Natural killer cell (primary cell): ENCODE results near the gene CHST7. TPM values are rescaled to one million over a fixed set of nuclear protein-coding genes. Genes with fewer than 3 reads are reported as not detected.

ENCODE experiments used
- ATAC-seq, 3 donors: fragments of 150-1000 bp in 2 of 3; fragments of 200-7000 bp in 1 of 3; cut with Tn5 transposase; 1 replicate in 1 of 3; 2 replicates in 2 of 3; pipeline ENCODE4 v1.10.0; 2021; ENCODE audit warnings: mild to moderate bottlenecking in 2 of 3, moderate library complexity in 2 of 3
- DNase-seq, 2 donors: peaks; one replicate each; pipeline versions ENCODE4 v3.0.0 to v3.0.0-alpha.2; 2013 to 2021; ENCODE audit warnings: mixed read lengths in 1 of 2
- H3K27ac ChIP-seq: one replicate; pipeline ENCODE4 v1.5.1; 2013; ENCODE audit warnings: mild to moderate bottlenecking, low read length
- H3K27me3 ChIP-seq: one replicate; pipeline ENCODE4 v1.6.1; 2013; ENCODE audit warnings: low read length; ENCODE audit not compliant: control insufficient read depth, insufficient read depth
- H3K36me3 ChIP-seq: one replicate; pipeline ENCODE4 v1.6.1; 2013; ENCODE audit warnings: low read length; ENCODE audit not compliant: control insufficient read depth, insufficient read depth
- H3K4me1 ChIP-seq: one replicate; pipeline ENCODE4 v1.6.1; 2013; ENCODE audit warnings: low read length; ENCODE audit not compliant: control insufficient read depth, insufficient read depth
- H3K4me3 ChIP-seq: one replicate; pipeline ENCODE4 v1.5.1; 2013; ENCODE audit warnings: low read length
- H3K9me3 ChIP-seq: one replicate; pipeline ENCODE4 v1.6.1; 2013; ENCODE audit warnings: low read length; ENCODE audit not compliant: control insufficient read depth, insufficient read depth
- H3K27ac Mint-ChIP-seq, 2 donors: one replicate each; pipeline ENCODE4 v1.8.0; 2022; ENCODE audit warnings: mild to moderate bottlenecking in 2 of 2, mixed read lengths in 2 of 2, moderate library complexity in 1 of 2
- H3K27me3 Mint-ChIP-seq, 2 donors: one replicate each; pipeline ENCODE4 v1.8.0; 2022; ENCODE audit warnings: low read depth in 2 of 2, mixed read lengths in 2 of 2
- H3K36me3 Mint-ChIP-seq: one replicate; pipeline ENCODE4 v1.8.0; 2022; ENCODE audit warnings: mixed read lengths
- H3K4me1 Mint-ChIP-seq, 2 donors: one replicate each; pipeline ENCODE4 v1.8.0; 2022; ENCODE audit warnings: mixed read lengths in 2 of 2
- H3K4me3 Mint-ChIP-seq: one replicate; pipeline ENCODE4 v1.8.0; 2022; ENCODE audit warnings: mild to moderate bottlenecking, moderate library complexity, mixed read lengths
- H3K9me3 Mint-ChIP-seq, 2 donors: one replicate each; pipeline ENCODE4 v1.8.0; 2022; ENCODE audit warnings: mixed read lengths in 2 of 2
- WGBS: methylation state at CpG from one replicate; pipeline ENCODE4 v1.1.7; 2013; ENCODE audit warnings: missing lambda C conversion rate; ENCODE audit not compliant: insufficient coverage; 5-methylcytosine and 5-hydroxymethylcytosine counted together
- intact Hi-C: fragments of 100-400 bp; cut with micrococcal nuclease; formaldehyde crosslinking; loops from one replicate; pipeline ENCODE4 v1.14.2; 2022
- total RNA-seq, 4 donors: library from RNA; stranded (reverse); fragments of 120-200 nt in 1 of 4; gene quantifications; one replicate each; pipeline versions ENCODE4 v1.2.3 to v1.2.4, GENCODE V29; 2013 to 2022
- TF ChIP-seq, protein P1 (sequence below): fragments of 200-600 bp; IDR thresholded peaks from one replicate; pipeline ENCODE4 v1.8.0; 2022; ENCODE audit warnings: antibody characterized with exemption

The CHST7 gene
- total RNA-seq, 3 donors from 2014 or later (not counting 1 experiment from before 2014, with no cell fraction given), result 8.7 to 15.9 (median 11.8) TPM

DNA sequence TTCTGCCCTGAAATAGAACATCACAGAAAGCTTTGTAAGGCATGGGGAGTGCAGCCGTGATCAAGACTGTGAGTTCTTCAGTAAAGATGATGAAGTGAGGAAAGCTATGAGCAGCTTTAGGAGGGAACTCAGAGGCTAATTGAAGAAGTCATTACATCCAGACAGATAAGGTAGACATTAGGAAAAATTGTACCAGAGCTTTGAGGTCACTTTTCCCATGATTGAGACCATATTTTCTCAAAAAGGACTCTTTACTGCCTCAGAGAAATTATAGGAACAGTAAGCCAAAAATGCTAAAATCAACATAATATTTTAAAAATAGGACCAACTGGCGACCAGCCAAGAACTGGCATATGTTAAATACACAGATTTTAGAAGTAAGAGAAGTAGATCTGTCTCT lies 11.2 kb downstream of the CHST7 start:
- H3K36me3 Mint-ChIP-seq, result no peaks in the 10 kb centered on the region
- no peak overlapping the region for H3K4me3 Mint-ChIP-seq
- ATAC-seq (no peak), DNase-seq (no peak)
- H3K27ac ChIP-seq, result no peak overlapping the region
- no peaks in the 10 kb centered on the region for H3K9me3 ChIP-seq
- H3K4me1 ChIP-seq, result peaks cover 9% of the 10 kb centered on the region
- TF ChIP-seq, protein P1, sequence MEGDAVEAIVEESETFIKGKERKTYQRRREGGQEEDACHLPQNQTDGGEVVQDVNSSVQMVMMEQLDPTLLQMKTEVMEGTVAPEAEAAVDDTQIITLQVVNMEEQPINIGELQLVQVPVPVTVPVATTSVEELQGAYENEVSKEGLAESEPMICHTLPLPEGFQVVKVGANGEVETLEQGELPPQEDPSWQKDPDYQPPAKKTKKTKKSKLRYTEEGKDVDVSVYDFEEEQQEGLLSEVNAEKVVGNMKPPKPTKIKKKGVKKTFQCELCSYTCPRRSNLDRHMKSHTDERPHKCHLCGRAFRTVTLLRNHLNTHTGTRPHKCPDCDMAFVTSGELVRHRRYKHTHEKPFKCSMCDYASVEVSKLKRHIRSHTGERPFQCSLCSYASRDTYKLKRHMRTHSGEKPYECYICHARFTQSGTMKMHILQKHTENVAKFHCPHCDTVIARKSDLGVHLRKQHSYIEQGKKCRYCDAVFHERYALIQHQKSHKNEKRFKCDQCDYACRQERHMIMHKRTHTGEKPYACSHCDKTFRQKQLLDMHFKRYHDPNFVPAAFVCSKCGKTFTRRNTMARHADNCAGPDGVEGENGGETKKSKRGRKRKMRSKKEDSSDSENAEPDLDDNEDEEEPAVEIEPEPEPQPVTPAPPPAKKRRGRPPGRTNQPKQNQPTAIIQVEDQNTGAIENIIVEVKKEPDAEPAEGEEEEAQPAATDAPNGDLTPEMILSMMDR, result no peak
- H3K4me3 ChIP-seq, result no peak overlapping the region
- H3K27ac Mint-ChIP-seq, result no peak overlapping the region
- no peaks in the 10 kb centered on the region for H3K27me3 Mint-ChIP-seq
- H3K4me1 Mint-ChIP-seq, result peaks cover 0 to 7% of the 10 kb centered on the region in 2 donors
- intact Hi-C loops, result no loop called here
- no peaks in the 10 kb centered on the region for H3K27me3 ChIP-seq
- no peaks in the 10 kb centered on the region for H3K36me3 ChIP-seq
- 100% methylated on average over 1 of the region's 2 CpGs for WGBS
- H3K9me3 Mint-ChIP-seq, result no peaks in the 10 kb centered on the region

DNA sequence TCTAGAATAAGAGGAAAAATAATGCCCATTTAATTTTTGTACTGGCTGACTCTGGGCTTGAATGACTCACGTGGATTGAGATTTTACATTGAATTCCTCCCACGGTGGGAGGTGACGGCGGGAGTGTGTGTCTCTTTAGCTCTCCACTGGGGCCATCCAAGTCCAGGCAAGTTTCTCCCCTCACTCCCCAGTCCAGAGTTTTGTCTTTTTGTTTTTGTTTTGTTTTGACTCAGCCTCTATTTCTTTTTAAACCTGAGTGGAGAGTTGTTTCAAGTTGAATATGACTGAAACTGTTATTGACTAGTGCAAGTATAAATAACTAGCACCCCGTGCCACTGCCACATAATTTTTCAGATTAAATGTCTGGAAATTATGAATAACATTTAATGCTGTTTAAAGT lies 13.6 kb downstream of the CHST7 start:
- intact Hi-C loops, result no loop called here
- H3K27ac Mint-ChIP-seq, result no peak overlapping the region

DNA sequence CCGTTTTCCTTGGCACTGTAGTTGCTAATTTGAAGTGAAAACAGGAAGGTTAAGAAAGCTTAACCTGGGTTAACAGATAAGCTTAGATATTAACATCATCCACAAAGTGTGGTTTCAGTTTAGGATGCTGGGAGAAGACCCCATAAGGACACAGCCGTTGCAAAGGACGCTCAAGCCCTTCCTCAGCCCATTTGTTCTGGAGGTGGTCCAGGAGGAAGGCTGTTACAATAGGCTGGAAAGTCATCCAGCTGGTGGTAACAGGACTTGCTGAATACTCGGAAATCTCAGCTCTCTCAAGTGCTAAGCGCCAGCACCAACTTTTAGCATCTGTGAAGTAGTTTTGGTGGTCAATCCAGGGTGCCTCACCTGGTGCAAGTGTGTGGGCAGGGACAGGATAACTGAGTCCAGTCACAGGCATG lies 14.2 kb downstream of the CHST7 start:
- Histone ChIP-seq H3K27me3 (no peaks in the 10 kb centered on the region), H3K9me3 (no peaks in the 10 kb centered on the region), H3K4me3 (no peak overlapping the region), H3K36me3 (no peaks in the 10 kb centered on the region), H3K4me1 (peaks cover 9% of the 10 kb centered on the region), H3K27ac (no peak overlapping the region)
- 44% methylated on average over 3 of the region's 5 CpGs for WGBS
- Mint-ChIP-seq H3K4me3 (no peak overlapping the region), H3K9me3 (no peaks in the 10 kb centered on the region), H3K27ac (peak overlapping the region in 1 of 2 donors; percentile 20), H3K4me1 (peaks cover 0 to 7% of the 10 kb centered on the region in 2 donors), H3K36me3 (no peaks in the 10 kb centered on the region), H3K27me3 (no peaks in the 10 kb centered on the region)
- DNase-seq (no peak), ATAC-seq (no peak)
- intact Hi-C loops, result no loop called here
- TF ChIP-seq, protein P1, result no peak

More for the DNA sequence above, 13.6 kb downstream of the CHST7 start:
- TF ChIP-seq, protein P1, result no peak
- no peak overlapping the region for H3K27ac ChIP-seq
- WGBS, result 92% methylated on average over 4 of the region's 5 CpGs
- Mint-ChIP-seq H3K36me3 (no peaks in the 10 kb centered on the region), H3K4me1 (peaks cover 0 to 7% of the 10 kb centered on the region in 2 donors), H3K4me3 (no peak overlapping the region), H3K27me3 (no peaks in the 10 kb centered on the region), H3K9me3 (no peaks in the 10 kb centered on the region)
- no peaks in the 10 kb centered on the region for H3K27me3 ChIP-seq
- no peaks in the 10 kb centered on the region for H3K9me3 ChIP-seq
- no peaks in the 10 kb centered on the region for H3K36me3 ChIP-seq
- no peak overlapping the region for H3K4me3 ChIP-seq
- H3K4me1 ChIP-seq, result peaks cover 9% of the 10 kb centered on the region
- DNase-seq, result no peak
- ATAC-seq, result no peak

DNA sequence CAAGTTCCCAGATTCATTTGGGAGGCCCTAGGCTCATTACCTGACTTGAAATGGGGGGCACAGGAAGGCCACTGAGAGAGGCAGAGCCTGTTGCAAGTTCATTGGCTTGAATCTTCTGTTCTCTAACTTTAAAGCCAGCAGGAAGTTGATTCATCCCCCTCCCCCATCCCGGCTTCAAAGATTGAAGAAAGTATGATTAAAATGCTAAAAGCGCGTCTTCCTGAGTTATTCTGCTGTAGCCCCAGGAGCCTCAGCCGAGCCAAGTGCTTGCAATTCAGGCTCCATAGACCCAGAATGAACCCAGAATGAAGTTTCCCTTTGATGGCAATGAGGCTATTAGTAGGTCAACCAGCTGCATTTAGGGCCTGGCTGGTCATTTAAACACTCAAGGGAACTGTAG lies 14.7 kb downstream of the CHST7 start:
- Histone ChIP-seq H3K27ac (no peak overlapping the region), H3K9me3 (no peaks in the 10 kb centered on the region), H3K4me3 (no peak overlapping the region), H3K4me1 (peaks cover 9% of the 10 kb centered on the region), H3K27me3 (no peaks in the 10 kb centered on the region), H3K36me3 (no peaks in the 10 kb centered on the region)
- Mint-ChIP-seq H3K27me3 (no peaks in the 10 kb centered on the region), H3K4me3 (no peak overlapping the region), H3K36me3 (no peaks in the 10 kb centered on the region), H3K4me1 (peaks cover 0 to 7% of the 10 kb centered on the region in 2 donors), H3K9me3 (no peaks in the 10 kb centered on the region), H3K27ac (peak overlapping the region in 1 of 2 donors; percentile 20)
- 26% methylated on average over 3 of the region's 4 CpGs for WGBS
- DNase-seq (peak in 1 of 2 donors; percentile 60), ATAC-seq (no peak)
- intact Hi-C loops, result no loop called here
- TF ChIP-seq, protein P1, result no peak
